Activated gamma-delta T cell (primary cell): Measurements from ENCODE around the gene MTREX.
"Not testable (repeated sequence)": the region's sequence is repeated elsewhere in the genome, so short reads cannot be mapped to it uniquely, and the experiment has no call there.

ENCODE experiments used
- DNase-seq: peaks from one replicate; lab custom pipeline; 2025; lab: John Stamatoyannopoulos, UW
- total RNA-seq, 2 donors: gene quantifications; one replicate each; lab custom pipeline; 2026; lab: John Stamatoyannopoulos, UW

MTREX gene
- total RNA-seq, result 116 to 125 reads per million in 2 donors

DNA sequence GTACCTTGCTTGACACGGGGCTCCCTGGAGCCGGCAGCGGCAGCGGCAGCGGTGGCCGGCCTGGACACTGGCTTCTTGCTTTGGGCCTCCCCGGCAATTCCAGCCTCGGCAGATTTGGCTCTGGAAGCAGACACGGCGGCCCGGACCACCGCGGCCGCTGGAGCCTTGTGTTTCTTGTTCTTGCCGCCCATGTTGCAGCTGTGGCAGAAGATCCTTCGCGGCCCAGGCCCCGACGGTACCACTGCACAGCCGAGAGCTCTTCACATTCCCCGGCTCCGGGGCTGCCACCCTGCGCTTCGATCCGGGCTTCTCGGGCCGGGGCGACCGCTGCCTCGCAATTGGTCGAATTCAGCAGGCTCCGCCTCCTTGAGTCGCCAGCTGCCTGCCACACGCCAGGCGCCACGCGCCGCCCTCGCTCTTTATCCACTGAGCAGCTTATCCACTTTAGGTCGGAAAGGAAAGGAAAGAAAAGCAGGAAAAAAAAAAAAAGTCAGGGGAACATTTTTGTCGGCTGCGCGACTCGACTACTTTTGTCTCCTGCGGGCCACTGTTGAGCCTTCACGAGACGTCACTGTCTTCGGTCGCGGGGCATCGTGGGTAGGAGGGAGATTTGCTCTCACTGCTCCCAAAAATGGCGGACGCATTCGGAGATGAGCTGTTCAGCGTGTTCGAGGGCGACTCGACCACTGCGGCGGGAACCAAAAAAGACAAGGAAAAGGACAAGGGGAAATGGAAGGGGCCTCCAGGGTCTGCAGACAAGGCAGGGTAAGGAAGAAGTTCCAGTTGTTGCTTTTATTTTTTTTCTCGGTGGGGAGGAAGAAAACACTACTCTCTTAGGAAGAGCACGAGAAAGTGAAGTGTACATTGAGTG lies at the start of gene MTREX, which contains the start of gene DHX29:
Gene MTREX, plus strand, starts transcription at position 607 of the 871 bp plus-strand sequence. Its CDS starts 25 bp downstream, at position 632.
Gene DHX29, minus strand, starts transcription at position 312 of the 871 bp plus-strand sequence. Its CDS starts 121 bp downstream, at position 191.
- peak; percentile 83 for DNase-seq

DNA sequence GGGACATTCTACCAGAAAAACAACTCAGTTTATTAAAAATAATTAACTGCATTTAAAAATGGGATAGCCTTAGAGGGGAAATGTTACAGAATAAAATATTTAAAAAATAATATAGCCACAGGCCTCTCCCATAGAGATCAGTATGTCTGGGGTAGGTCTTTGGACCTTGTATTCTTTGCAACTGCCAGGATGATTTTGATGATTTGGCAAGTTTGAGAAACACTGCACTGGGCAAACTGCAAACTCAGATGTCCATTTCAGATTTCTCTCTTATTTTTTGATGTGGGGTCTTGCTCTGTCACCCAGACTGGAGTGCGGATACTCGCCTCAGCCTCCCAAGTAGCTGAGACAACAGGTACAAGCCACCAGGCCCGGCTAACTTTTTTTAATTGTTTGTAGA lies 49.5 kb upstream of the MTREX start:
- no peak for DNase-seq

DNA sequence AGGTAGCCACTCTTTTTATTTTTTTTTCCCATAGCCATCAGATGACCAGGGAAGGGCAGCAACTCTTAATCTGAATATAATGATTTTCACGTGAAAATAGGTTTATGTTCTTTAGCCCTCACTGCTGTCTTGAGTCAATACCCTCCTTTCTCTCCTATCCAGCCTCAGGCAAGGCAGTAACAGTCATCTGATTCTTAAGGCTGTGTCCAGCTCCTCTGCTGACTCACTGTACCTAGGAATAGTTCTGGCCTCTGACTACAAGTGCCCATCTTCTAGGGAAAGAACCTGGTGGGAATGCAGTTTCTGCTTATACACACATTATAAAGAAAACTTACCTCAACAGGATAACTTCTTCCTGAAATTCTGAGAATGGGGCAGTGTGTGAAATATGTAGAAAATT lies 31.0 kb upstream of the MTREX start:
- DNase-seq, result no peak

DNA sequence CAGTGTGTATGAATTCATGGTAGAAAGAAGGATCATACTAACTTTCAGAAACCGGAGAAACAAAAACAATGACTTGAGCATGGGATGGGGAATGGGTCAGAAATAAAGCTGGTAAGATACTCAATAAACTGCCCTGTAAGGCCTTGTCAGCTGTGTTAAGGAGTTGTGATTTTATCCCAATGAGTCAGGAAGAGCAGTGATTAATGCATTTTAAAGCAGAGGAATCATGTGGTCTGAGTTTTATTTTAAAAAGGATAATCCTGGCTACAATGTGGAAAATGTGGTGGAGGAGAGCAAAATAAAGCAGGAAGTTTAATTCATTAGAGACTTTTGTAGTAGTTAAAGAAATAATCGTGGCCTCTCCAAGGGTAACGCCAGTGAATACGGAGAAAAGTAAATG lies 29.0 kb upstream of the MTREX start:
- no peak for DNase-seq

DNA sequence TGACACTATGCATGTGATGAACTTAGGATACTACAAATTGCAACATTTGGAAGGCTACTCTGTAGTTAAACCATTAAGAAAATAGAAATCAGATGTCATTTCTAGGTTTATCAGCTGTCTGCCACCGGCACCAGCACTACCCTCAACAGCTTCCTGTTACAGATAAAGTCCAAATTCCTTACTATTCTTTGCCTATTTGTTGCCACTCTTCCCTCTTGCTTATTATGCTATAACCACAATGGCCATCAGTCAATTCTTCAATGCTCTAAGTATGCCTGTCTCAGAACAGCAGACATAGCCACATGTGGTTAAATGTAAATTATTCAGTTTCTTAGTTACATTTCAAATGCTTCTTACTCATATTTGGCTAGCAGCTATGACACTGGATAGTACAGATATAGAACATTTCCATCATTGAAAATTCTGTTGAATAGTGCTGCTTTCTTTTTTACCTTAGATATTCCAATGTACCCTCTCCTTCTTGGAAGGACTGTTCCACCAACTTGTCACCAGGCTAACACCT lies 21.3 kb upstream of the MTREX start:
- no peak for DNase-seq

DNA sequence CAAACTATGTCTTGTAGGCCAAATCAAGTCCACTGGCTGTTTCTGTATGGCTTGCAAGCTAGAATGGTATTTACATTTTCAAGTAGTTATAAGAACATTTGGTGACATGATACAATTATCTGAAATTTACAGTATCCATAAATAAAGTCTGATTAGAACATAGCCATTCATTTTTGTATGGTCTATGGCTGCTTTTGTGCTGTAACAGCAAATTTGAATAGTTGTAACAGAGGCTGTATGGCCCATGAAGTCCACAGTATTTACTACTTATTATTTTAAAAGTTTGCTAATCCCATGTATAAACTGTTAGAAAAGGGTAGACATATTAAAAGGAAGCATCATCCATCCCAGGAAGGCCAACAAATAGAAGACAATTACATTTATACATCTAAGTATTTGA lies 18.0 kb upstream of the MTREX start:
- DNase-seq, result no peak

DNA sequence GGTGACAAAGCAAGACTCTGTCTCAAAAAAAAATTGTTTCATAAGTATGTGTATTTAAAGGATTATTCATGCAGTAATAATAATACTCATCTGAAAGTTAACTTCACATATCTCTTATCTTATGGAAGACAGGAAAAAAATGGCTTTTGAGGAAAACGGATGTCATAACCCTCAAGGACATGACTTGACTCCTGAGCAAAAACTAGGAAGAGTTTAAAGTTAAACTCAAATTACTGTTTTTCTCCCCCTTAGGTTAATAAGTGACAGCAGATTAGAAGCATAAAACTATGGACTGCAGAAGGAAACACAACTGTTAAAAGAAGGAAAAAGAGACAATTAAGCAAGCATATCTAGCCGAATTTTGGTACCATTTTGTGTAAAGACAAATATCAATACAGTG lies 16.8 kb upstream of the MTREX start:
- DNase-seq, result no peak

DNA sequence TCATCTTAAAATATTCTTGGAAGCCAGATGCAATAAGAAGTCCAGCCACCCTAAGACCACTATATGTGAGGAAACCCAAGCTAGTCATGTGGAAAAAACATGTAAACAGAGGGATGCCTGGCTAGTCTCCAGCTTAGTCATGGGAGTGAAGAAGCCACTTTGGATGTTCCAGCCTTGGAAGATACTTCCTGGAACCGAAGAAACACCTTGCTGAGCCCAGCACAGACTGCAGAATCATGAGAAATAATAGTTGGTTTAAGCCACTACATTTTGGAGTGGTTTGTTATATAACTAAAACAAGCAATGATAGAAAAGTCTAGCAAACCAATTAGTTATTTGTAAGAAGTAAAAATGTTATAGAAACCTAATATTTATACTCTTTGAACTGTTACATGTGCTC lies 12.9 kb upstream of the MTREX start:
- no peak for DNase-seq

DNA sequence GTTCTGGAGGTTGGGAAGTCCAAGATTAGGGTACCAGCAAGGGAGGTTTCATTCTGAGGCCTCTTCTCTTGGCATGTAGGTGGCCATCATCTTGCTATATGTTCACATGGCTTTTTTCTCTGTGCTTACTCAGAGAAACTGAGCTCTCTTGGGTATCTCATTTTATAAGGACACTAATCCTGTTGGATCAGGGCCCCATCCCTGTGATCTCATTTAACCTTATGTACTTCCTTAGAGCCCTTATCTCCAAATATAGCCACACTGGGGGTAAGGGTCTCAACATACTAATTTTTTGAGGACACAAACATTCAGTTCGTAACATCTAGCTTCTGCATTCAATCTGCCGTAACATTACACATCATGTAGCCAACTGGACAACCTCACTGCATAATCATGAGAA lies 6.9 kb upstream of the MTREX start:
- DNase-seq, result no peak

DNA sequence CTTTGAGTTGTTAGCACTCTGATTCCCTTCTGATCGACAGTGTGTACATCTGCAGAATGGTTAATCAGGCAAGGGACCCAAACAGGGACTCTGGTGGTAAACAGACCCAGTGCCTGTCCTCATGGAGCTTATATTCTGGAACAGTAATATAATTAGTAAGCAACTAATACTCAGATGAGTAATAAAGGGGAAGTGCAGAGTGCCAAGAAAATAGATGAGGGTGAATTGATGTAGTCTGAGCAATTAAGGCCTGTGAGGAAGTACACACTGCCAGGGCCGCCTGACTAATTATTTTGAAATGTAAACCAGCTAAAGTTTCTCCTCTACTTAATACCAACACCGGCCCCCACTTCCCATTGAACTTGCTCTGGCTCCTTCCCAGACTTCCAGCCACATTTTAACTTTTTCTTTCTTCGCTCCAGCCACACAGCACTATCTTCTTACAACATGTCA lies 4.5 kb upstream of the MTREX start:
- no peak for DNase-seq

DNA sequence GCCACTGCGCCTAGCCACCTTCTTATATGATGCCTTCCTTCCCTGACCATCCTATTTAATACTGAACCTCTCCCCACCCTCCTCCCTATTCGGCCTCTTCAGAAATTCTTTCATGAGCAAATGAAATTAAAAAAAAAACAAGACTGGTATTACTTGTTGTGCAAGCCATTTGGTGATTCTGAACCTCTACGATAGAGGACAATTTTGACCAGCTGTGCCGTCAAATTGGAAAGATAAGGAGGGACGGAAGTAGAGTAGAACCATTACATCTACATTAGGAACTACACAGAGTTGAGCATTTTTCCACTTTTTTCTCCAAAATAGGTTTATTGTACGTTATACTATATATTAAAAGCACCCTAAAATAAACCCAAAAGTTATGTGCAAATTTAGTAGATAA lies 3.2 kb upstream of the MTREX start:
- DNase-seq, result no peak

DNA sequence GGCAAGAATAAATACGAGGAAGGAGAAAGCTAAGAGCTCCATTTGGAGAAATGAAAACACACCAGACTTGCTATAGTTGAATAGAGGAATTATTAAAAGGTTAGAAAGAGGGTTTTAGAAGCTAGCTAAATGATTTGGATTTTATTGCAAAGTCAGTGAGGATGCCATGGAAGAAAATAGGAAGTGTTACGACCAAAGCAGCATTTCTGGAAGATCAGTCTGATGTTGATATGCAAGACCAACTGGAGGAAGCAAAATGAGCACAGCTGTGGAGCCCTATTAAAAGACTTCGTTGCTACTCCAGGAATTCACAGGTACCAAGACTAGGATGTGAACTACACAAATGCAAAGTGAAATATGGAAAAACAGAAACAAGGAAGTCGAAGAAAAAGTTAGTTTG lies 2.4 kb upstream of the MTREX start:
- DNase-seq, result no peak

DNA sequence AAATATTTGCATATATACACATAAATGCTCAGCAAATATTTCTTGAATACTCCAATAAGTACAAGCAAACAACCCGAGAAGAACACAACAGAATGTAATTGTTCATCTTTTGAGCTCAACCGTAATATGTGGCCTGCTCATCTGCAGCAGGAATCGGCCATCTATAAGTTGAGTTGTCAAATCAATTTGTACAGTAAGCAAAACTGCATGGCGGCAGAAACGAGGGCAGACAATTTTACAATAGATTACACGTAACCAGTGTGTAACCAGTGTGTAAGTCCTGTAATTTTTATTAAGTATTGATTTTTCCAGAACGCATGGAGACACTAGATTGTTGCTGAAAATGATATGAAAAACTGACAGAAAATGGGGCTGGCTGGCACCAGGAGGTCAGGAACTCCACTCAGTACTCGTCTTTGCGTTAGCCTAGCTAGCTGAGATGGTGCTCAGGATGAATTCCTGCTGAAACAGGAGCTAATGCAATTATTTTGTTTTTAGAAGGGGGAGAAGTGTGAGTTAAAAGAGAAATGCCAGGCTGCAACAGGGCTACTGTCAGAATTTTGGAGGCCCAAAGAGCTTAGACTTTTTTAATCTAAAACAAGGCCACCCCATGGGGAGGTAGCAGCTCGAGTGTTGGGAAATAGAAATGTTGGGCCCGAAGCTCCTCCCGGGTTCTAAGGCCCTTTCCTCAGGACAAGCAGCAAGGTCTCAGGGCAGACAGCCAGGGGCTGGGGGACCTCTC lies 977 bp upstream of the MTREX start:
- no peak for DNase-seq

DNA sequence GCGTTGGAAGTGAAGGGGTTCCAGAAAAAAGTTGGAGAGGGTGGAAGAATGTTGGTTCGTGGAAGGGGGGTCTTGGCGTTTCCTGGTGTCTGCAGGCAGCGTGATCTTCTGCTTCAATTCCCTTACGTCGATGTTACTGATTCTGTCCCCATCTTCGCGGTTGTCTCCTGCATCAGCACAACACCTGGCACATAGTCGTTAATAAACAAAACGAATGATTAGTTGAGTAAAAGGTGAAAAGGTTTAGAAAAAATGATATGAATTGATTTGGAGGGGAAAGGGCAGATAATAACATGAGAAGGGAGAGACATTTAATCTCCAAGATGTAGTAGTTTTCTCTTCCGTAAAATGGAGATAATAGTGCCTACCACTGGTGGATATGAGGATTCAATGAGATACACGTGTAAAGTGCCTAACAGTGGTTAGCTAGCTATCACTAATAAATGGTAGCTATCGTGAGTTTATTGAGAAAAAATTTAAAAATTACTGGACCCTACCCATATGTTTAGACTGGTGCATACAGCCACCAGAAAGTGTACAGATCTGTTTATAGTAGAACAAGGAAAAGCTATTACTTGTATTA lies 556 bp downstream of the MTREX start:
- DNase-seq, result no peak

DNA sequence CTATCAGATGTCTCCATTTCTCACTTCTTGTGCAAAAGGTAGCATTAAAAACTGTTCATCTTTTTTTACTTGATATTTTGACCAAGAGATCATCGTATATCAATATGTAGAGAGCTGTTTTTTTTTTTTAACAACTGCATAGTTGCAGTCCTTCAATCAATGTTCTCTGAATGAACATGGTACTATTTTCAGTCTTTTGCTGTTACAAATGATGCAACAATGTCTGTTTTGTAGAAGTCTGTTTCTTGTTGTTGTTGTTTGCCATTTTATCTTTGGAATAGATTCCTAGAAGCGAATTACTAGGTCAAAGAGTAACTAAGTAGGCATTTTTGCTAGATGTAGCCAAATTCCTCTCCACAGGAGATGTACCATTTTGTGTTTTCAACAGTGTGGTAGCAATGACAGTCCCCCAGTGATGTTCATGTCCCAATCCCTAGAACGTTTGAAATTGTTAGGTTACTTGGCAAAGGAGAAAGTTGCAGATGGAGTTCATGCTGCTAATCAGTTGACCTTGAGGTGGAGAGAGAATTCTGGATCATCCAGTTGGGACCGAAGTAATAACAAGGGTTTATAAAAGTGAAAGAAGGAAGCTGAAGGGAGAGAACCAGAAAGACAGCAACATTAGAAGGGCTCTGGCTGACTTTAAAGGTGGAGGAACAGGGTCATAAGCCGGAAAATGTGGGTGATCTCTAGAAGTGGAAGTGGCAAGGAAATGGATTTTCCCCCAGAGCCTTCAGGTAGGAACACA lies 6.3 kb downstream of the MTREX start:
- DNase-seq, result no peak

DNA sequence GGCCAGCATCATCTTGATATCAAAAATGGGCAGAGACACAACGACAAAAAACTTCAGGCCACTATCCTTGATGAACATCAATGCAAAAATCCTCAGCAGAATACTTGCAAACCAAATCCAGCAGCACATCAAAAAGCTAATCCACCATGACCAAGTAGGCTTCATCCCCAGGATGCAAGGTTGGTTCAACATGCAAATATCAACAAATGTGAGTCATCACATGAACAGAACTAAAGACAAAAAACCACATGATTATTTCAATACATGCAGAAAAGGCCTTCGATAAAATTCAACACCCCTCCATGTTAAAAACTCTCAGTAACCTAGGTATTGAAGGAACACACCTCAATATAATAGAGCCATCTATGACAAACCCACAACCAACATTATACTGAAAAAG lies 8.5 kb downstream of the MTREX start:
- DNase-seq, result no peak

DNA sequence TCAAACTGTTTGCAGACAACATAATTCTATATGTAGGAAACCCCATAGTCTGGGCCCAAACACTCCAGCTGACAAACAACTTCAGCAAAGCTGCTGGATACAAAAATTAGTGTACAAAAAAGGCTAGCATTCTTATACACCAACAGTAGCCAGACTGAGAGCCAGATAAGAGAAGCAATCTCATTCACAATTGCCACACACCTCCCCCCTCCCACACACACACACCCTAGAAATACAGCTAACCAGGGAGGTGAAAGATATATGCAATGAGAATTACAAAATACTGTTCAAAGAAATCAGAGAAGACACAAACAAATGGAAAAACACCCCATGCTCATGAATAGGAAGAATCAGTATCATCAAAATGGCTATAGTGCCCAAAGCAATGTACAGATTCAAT lies 9.0 kb downstream of the MTREX start:
- no peak for DNase-seq

DNA sequence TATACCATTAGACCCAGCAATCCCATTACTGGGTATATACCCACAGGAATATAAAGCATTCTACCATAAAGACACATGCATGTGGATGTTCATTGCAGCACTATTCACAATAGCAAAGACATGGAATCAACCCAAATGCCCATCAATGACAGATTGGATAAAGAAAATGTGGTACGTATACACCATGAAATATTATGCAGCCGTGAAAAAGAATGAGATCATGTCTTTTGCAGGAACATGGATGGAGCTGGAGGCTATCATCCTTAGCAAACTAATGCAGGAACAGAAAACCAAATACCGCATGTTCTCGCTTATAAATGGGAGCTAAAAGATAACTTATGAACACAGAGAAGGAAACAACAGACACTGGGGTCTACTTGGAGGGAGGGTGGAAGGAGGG lies 10.4 kb downstream of the MTREX start:
- DNase-seq, result not testable (repeated sequence)

DNA sequence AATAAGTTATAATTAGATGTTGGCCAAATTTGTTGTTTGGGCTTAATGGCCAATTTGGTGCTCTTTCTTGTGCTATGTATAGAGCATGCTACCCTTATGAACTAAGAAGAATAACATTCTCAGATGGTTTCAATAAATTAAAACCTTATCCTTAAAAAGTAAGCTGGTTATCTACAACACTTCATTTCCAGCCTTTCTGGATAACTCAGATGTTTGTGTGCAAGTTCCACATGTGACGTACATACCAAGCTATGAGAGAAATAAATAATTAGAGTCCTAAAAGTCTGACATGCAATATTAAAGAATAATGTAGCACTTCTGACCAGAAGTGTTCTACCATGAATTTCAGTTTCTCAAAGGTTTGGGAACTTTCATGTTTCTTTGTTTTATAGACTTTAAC lies 11.7 kb downstream of the MTREX start:
- no peak for DNase-seq

DNA sequence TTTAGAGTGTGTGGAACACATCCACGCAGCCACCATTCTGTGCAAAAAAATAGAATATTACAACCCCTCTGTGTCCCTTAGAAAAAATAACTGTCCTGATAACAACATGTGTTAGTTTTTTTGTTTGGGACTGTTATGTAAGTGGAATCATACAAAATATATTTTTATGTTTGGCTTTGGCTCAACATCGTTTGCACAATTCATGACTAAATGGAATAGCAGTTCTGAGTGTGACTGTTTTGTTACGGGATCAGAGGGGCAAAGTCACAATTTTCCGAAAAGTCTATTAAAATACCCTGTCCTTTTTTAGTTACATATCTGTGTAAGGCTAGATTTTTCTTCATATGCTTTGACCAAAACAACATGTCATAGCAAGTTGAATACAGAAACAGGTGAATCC lies 12.8 kb downstream of the MTREX start:
- DNase-seq, result no peak

DNA sequence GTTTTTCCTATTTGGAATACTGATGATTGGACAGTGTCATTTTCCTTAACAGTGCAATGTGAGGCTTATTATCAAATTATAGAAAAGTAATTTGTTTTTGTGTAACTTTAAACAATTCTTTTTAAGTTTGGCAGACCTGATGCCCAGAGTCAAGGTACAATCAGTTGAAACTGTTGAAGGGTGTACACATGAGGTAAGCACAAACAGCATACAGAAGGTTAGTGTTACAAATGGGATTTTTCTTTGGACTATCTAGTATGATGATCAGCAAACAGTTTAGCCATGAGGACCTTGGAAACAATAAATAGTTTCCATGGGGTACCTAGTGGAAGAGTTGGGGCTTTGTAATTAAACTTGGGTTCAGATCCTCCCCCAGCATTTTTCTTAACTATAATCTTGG lies 16.2 kb downstream of the MTREX start:
- DNase-seq, result no peak
